Activated CD4-positive, CD25-positive, alpha-beta regulatory T cell treated with anti-CD3 and anti-CD28 coated beads, Interleukin-2, amount 50 U/mL, for 16 hours (primary cell): ENCODE results near the gene SERPINB4.

Experiments used
- DNase-seq: peaks from one replicate; pipeline ENCODE4 v3.0.0-alpha.2; 2020; ENCODE audit warnings: low read depth, low spot score

SERPINB4 gene

GRCh38 chr18:63627819-63628218 is 16.2 kb downstream of the SERPINB4 start:
- DNase-seq = no peak

GRCh38 chr18:63626431-63626830 is 17.6 kb downstream of the SERPINB4 start:
- DNase-seq = no peak

- DNase-seq = no peak
These were observed 19.2 kb downstream of the SERPINB4 start for GRCh38 chr18:63624863-63625262.

GRCh38 chr18:63619661-63620060 is 24.4 kb downstream of the SERPINB4 start:
- DNase-seq = no peak

- no peak for DNase-seq
These were observed 26.2 kb downstream of the SERPINB4 start for GRCh38 chr18:63617915-63618234.

- DNase-seq = no peak
These were observed 26.8 kb downstream of the SERPINB4 start for GRCh38 chr18:63617049-63617914.

GRCh38 chr18:63613420-63613819 is 30.6 kb downstream of the SERPINB4 start:
- DNase-seq = no peak

GRCh38 chr18:63606526-63606925 is 37.5 kb downstream of the SERPINB4 start:
- no peak for DNase-seq

- no peak for DNase-seq
These were observed 39.1 kb downstream of the SERPINB4 start for GRCh38 chr18:63604791-63605567.

- DNase-seq = no peak
These were observed 40.3 kb downstream of the SERPINB4 start for GRCh38 chr18:63603772-63604171.

GRCh38 chr18:63603355-63603754 is 40.7 kb downstream of the SERPINB4 start:
- no peak for DNase-seq

GRCh38 chr18:63596964-63597363 is 47.1 kb downstream of the SERPINB4 start:
- no peak for DNase-seq

- DNase-seq = no peak
These were observed 51.6 kb downstream of the SERPINB4 start for GRCh38 chr18:63592471-63592870.

- DNase-seq = no peak
These were observed 52.3 kb downstream of the SERPINB4 start for GRCh38 chr18:63591725-63592124.

- DNase-seq = no peak
These were observed 52.9 kb downstream of the SERPINB4 start for GRCh38 chr18:63590966-63591695.

- no peak for DNase-seq
These were observed 53.7 kb downstream of the SERPINB4 start for GRCh38 chr18:63590373-63590772.

GRCh38 chr18:63588909-63589308 is 55.1 kb downstream of the SERPINB4 start:
- DNase-seq = no peak
